GM20000 (cell line): Measurements from ENCODE around the gene GLCE.

ENCODE experiments used
- DNase-seq: peaks from one replicate; pipeline ENCODE4 v3.0.0; 2012; ENCODE audit warnings: low spot score
- TF ChIP-seq, protein P1 (sequence below): IDR thresholded peaks from 2 replicates; pipeline ENCODE4 v1.5.1; 2012; ENCODE audit warnings: mild to moderate bottlenecking, control low read depth; ENCODE audit errors: extremely low read depth, missing control alignments

The GLCE gene

DNA sequence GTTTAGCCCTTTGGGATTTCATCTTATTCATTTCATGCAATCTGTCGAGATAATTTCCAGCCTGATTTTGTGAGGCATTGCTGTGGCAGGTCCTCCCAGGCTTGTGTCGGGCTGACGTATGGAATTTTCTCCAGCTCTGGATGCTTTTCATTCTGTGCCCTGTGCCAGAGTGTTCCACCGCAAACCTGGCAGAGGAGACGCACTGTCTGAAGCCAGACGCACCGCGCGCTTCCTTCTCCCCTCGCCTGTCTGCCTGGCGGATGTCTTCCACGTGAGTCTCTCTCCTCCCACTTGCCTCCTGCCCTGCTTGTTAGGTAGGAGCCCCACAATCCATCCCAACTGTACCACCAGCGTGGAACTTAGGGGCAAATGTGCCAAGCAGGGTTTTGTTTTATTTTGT is 20.1 kb upstream of the GLCE start:
- TF ChIP-seq, protein P1, sequence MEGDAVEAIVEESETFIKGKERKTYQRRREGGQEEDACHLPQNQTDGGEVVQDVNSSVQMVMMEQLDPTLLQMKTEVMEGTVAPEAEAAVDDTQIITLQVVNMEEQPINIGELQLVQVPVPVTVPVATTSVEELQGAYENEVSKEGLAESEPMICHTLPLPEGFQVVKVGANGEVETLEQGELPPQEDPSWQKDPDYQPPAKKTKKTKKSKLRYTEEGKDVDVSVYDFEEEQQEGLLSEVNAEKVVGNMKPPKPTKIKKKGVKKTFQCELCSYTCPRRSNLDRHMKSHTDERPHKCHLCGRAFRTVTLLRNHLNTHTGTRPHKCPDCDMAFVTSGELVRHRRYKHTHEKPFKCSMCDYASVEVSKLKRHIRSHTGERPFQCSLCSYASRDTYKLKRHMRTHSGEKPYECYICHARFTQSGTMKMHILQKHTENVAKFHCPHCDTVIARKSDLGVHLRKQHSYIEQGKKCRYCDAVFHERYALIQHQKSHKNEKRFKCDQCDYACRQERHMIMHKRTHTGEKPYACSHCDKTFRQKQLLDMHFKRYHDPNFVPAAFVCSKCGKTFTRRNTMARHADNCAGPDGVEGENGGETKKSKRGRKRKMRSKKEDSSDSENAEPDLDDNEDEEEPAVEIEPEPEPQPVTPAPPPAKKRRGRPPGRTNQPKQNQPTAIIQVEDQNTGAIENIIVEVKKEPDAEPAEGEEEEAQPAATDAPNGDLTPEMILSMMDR, result no peak
- no peak for DNase-seq

DNA sequence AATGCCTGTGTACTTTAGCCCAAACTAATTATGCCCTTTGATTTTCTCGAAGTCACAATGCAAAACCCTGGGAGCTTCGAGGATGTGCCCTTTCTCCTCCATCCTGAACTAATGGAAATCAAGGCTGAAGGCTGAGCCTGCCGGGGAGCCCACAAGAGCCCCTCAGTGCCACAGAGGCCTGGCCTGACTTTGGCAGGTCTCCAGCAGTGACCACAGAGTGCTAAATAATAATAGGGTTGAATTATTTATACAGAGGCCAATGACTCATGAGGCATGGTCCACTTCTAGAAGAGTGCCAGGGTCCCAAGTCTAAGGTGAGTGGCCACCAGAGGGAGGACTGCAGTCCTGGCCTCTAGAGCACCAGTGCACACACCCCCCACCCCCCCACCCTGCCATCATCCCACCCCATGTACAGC is 19.1 kb upstream of the GLCE start:
- TF ChIP-seq, protein P1, result no peak
- no peak for DNase-seq

DNA sequence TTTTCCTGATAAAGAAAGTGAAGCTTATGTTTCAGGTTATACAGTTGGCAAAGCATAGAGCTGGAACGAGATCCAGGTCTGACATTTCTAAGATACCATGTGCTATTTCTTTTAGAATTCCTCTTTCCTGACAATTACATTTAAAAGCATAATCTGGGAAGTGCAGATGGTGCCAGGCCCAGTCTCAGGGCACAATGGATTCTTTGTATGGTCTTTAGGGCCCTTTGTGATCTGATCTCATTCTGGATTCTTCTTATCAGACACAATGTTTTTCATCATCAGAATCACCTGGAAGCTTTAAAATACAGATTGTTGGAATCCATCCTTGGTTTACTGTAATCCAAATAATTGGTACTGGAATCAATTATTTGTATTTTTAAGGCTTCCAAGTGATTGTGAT is 18.6 kb upstream of the GLCE start:
- no peak for DNase-seq
- TF ChIP-seq, protein P1, result no peak

DNA sequence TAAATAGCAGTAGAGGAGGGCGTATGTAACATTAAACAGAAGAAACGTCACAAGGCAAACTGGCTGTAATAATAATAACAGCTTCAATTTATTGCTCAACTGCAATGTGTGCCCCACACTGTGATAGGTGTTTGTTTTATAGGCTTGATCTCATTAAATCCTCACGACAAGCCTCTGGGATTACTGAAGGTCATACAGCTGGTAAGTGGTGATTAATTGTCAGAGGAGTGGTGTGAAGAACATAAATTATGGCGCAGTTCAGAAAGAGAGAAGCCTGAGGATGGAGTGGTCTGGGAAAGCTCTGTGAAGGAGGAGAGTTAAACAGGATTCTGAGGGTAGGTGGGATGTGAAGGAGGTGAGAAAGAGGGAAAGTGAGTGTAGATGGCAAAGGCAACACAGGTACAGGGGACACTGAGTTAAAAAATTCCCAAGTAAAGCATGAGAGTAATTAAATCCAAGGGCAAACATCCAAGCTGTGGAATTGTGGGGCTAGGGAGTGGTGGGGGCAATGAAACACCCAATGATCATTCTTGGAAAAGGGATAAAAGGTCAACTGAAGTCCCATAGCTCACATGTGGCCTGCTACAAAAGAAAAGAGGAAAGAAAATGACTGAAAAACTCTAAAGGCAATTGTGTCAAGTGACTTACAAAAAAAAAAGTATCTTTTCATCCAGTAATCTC is 16.5 kb upstream of the GLCE start:
- no peak for DNase-seq
- TF ChIP-seq, protein P1, result no peak

DNA sequence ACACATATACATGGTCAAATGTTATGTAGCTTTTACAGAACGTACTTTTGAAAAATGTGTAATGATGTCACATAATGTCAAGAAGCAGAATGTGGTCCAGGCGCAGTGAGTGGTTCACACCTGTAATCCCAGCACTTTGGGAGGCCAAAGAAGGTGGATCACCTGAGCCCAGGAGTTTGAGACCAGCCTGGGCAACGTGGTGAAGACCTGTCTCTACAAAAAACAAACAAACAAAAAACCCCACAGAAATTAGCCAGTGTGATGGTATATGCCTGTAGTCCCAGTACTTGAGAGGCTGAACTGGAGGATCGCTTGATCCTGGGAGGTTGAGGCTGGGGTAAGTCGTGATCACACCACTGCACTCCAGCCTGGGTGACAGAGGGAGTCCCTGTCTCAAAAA is 15.9 kb upstream of the GLCE start:
- TF ChIP-seq, protein P1, result no peak
- no peak for DNase-seq

DNA sequence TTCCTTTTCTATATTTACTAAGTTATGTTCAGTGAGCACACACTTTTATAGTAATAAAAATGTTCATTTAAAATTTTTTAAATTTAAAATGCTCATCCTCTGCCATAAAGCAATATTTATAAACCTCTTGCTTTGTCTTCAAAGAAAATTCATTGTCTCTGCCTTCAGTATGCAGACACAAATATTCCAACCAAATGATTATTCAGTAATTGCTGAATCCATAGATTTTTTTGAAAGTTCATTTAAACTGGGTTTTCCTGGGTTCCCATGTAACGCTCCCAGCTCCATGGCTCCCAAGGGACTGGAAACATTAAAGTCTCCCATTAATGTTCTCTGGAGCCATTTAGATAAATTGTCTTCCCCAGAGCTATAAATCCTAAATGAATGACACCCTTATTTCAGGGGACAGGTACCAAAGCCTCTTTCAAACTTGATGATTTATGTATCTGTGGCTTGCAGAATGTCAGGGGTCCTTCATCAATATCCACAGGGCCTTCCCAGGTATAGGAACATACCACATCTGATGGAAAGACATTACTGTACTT is 15.2 kb upstream of the GLCE start:
- TF ChIP-seq, protein P1, result no peak

DNA sequence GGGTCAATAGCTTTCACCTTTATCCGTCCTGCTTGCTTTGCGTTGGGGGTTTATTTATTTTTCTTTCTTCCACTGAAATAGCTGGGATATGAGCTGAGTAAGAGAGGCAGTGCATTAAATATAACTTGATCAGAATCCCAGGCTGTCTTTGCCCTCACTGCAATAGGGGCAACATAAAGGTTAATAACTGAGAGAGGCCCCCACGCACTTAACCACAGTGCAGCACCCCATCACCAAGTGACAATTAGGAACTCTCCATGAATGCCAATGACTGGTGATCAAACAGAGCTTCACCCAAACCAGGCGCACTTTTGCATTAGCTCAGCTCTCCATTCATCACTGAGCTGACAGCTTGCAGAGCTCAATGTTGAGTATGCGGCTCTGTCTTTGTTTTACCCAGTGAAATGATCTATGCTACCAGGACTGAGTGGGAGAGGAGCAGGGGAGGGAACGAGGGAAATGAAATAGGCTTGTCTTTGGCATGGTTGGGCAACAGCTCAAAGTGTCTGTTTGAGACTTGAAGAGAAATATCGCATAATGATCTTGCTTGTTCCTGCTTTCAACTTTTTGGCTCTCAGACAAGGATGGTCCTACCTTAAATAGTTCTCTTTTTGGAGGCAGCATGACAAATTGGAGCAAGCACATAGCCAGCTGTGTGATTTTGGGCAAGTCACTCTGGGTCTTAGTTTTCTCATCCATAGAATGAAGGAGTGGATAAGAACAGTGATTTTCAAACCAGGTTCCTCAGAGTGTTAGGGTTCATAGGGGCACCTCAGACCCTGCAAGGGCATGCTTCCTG is 14.5 kb upstream of the GLCE start:
- TF ChIP-seq, protein P1, result no peak
- no peak for DNase-seq

More for the DNA sequence above, 15.2 kb upstream of the GLCE start:
- no peak for DNase-seq
